ENCODE measurements around the gene IL1R2.

Gene IL1R2, protein sequence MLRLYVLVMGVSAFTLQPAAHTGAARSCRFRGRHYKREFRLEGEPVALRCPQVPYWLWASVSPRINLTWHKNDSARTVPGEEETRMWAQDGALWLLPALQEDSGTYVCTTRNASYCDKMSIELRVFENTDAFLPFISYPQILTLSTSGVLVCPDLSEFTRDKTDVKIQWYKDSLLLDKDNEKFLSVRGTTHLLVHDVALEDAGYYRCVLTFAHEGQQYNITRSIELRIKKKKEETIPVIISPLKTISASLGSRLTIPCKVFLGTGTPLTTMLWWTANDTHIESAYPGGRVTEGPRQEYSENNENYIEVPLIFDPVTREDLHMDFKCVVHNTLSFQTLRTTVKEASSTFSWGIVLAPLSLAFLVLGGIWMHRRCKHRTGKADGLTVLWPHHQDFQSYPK

DNA sequence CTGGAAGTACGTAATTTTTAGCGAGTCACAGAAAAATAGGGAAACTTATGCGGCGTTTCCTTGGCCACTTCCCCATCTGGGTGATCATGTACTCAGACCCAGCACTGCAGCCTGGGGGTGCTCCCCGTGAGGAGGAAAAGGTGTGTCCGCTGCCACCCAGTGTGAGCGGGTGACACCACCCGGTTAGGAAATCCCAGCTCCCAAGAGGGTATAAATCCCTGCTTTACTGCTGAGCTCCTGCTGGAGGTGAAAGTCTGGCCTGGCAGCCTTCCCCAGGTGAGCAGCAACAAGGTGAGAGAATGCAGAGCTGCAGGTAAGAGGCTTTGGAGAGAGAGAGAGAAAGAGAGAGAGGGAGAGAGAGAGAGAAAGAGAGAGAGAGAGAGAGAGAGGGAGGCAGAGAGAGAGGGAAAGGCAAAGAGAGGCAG is at the start of gene IL1R2:
TSS of gene IL1R2 (plus strand) at position 240 of the 425 bp plus-strand sequence. CDS start 16,616 bp downstream, outside the sequence.
- no peak within 1 kb of the TSS for H3K4me3 ChIP-seq (ENCODE audit: low read depth, low read length)

DNA sequence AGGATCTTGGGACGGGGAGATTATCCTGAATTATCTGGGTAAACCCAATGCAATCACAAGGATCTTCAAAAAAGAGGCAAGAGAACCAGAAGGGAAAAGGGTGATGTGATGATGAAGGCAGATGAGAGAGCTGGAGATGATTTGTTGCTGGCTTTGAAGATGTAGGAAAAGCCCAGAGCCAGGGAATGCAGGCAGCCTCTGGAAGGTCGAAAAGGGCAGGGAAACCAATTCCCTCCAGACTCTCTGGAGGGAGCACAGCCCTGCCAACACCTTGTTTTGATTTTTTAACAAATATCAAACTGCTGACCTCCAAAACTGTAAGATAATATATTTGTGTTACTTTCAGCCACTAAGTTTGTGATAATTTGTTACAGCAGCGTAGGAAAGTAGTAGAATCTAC is 48.9 kb upstream of the IL1R2 start:
- H3K4me3 ChIP-seq (ENCODE audit: low read depth, low read length) = no peak overlapping the region

DNA sequence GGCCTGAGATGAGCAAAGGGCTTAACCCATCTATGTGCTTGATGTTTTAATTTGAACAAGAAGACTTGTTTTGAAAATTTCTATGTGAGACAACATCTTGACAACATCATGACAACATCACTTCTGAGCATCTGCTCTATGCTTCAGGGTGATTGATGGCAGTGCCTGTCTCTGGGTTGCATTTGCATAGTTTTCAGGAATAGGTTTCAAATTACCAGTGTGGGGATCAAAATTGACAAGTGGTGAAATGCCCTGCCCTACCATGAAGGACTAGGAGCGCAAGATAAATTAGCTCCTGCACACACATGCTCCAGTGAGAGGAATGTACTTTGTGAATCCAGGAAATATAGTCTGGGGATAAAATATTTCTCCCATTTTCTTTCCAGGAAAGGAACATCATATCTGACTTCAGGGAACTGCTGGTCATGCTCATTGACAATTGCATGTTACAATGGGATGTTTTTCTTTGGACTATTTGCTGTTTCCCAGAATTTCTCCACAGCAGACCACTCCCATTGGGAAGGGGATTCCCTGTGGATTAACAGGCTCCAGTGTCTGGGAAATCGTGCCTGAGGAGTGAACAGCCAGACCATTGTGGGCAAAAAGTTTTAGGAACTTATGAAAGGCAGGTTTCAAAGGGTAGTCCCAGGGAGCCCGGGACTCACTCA is 45.3 kb upstream of the IL1R2 start:
- no peak overlapping the region for H3K4me3 ChIP-seq (ENCODE audit: low read depth, low read length)

DNA sequence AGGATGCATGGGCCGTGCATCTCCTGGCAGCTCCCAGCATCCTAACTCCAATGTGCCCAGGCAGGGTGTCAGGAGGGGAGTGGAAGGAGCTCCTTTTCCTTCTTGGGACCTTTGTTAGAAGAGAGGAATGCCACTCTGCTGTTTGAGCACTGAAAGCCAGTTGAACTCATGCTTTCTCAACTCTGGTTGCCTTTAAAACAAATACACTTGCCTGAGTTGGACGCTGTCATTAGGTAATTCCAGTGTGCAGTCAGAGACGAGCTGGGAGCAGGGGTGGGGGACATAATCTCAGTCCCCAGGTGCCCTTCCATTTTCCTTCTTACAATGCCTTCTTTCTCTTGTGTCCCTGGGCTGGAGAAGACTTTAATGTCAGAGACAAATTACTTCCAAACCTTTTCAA is 44.4 kb upstream of the IL1R2 start:
- no peak overlapping the region for H3K4me3 ChIP-seq (ENCODE audit: low read depth, low read length)

DNA sequence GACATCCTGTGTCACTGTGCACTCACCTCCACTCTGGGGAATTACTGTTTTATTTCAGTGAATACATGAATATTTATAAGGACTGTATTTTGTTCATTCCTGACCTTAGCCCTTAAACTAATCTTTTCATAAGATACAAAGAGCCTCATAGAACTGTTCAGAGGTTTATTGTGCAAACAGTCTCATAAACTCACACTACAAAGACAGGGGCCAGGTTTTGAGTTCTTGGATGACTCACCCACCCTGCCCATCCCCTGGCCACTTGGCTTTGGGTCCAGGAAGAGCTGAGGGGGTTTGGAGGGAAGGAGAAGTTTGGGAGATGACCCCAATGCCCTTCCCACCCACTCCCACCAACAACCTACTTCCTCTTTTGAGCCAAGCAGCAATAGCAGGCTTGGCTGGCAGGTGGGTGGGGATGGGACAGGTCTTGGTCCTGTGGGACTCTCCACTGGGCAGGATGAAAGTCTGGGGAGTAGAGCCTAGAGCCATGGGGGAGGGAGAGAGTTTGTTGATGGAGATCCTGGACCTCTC is 43.1 kb upstream of the IL1R2 start:
- no peak overlapping the region for H3K4me3 ChIP-seq (ENCODE audit: low read depth, low read length)

DNA sequence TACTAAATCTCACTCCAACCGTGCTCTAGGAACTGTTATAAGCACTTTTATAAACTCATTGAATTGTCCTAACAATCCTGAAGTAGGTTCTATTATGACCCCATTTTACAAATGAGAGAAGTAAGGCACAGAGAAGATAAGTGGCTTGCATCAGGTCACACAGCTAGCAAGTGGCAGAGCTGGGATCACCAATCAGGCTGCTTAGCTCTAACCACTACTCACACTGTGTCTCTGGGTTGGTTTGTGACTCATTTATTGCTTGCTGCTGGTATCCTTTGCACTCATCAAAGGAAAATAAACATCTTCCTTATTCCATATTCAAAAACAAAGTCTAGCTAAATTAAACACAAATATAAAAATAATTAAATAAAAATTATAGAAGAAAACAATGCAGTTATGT is 42.5 kb upstream of the IL1R2 start:
- H3K4me3 ChIP-seq (ENCODE audit: low read depth, low read length) = no peak overlapping the region

DNA sequence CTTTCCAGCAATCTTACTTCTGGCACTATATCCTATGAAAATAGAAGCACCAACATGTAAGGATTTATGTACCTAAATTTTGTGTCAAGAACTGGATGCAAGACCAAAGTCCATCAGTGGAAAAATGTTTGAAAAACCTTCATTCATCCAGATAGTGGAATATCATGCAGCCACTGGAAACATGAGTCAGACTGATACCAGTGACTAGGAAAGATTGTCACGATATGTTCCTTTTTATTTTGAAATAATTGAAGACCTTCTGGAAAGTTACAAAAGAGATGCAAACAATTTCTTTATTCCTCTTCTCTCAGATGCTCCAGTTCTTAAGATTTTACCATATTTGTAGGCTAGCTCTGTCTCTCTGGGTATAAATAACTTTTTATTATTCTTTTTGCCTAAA is 40.5 kb upstream of the IL1R2 start:
- no peak overlapping the region for H3K4me3 ChIP-seq (ENCODE audit: low read depth, low read length)

DNA sequence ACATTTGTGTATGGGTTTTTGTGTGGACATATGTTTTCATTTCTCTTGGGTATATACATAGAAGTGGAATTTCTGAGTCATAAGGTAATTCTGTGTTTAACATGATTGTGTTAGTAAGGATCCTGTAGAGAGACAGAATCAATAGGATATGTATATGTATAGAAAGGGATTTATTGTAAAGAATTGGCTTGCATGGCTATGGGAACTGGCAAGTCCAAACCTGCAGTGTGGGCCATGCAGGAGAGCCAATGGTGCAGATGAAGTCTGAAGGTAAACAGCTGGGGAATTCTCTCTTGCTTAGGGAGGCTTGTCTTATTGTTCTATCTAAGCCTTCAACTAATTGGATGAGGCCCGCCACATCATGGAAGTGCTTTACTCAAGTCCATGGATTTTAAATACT is 39.2 kb upstream of the IL1R2 start:
- H3K4me3 ChIP-seq (ENCODE audit: low read depth, low read length) = no peak overlapping the region

DNA sequence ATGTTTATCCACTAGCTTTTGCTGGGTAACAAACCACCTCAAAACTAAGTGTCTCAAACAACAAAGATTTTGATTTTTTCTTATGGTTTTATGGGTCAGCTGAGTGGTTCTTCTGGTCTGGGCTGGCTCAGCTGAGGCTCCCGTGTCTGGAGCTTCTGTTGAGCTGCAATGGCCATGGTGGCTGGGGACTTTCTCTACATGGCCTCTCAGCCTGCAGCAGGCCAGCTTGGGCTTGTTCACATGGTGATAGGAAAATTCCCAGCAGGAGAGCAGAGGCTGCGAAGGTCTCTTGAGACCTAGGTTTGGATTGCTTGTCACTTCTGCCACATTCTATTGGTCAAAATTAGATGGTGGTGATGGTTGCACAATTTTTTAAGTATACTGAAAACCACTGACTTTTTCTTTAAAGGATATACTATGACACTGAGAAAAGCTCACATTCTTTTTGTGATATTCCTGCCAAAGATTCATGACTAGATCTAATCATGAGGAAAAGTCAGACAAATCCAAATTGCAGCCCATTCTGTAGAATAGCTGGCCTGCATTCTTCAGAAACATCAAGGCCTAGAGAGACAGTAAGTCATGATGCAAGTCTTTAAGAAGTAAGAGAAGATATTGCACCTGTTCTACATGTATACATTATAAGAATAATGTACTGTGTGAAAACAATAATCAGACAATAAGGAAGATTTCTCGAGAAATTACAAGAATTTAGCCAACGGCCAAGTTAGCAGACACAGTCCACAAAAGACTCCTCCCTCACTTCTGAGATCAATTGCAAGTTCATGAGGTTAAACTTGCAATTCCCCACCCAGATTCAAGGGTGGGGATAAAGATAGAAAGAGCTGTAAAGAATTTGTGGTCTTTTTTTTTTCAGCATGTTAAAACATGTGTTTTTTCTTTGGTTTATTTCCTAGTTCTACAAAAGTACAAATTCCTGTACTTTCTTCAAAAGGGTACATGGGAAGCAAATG is 35.0 kb upstream of the IL1R2 start:
- no peak overlapping the region for H3K4me3 ChIP-seq (ENCODE audit: low read depth, low read length)

DNA sequence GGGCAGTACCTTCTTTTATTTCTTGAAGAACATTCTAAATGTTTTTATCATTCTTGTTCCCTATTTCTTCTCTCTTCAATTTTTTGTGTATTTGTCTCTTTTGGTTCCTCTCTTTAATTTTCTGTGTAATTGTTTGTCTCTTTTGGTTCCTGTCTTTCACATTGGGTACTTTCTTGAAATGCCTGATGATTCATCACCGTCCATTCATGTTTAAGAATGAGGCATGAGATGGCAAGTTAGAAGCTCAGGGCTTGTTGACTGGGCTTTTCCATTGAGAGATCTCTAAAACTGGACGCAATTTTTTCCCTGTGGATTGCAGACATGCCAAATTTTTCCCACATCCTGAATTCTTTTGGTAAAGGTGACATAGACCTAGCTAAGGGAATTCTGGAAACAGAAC is 33.7 kb upstream of the IL1R2 start:
- H3K4me3 ChIP-seq (ENCODE audit: low read depth, low read length) = no peak overlapping the region

DNA sequence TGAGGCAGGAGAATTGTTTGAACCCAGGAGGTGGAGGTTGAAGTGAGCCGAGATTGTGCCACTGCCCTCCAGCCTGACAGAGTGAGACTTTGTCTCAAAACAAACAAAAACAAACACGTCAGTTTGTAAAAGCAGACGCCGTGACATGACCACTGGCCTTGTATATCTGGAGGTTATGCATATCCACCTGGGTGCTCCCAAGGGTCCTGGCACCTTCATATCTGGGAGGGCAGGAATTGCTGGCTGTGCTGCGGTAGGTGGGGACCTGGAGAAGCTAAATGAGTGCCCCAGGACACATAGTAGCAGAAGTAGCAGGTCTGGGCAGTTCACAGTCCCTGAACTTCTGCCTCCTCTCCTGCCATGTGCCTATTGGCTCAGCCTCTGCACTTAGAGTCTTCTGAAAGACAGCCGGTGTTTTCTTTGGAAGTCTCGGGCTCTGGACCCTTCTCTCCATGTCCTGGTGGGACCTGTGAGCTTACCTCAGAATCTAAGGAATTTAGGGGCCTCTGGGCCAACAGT is 30.9 kb upstream of the IL1R2 start:
- H3K4me3 ChIP-seq (ENCODE audit: low read depth, low read length) = no peak overlapping the region

DNA sequence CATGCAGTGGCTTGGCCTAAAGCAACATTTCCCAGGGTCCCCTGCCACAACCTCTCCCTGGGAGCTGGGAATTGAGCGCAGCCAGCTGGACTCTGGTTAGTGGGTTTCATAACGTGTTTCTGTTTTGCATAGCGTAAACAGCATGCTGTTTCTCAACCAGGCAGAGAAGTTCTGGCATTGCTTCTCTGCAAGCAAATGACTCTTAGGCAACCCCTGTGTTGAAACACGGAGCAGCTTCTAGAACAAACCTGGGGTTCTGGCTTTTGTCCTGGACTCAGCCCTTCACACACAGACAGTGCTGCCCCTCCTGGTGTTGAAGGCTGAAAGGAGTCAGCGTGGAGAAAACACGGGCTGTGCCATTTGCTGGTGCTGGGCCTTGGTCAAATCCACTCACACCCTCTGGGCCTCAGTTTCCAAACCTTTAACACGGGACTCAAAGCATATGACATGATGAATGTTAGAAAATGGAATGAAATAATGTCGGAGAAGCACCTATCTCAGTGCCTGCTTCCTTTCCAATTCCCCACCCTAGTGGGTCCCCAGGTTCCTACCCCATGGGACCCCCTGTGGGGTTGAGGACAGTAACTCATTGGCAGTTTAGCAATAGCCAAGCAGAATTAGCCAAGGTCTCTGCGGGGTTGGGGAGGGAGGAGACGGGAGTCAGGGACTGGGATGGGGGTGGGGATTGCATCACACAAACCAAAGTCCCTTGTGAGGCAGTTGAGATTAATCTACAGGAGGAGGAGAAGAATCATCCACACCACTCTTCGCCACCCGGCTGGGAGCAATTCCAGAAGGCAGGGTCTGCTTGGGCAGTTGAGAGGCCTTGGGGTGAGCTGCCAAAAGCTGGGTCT is 30.2 kb upstream of the IL1R2 start:
- H3K4me3 ChIP-seq (ENCODE audit: low read depth, low read length) = no peak overlapping the region

DNA sequence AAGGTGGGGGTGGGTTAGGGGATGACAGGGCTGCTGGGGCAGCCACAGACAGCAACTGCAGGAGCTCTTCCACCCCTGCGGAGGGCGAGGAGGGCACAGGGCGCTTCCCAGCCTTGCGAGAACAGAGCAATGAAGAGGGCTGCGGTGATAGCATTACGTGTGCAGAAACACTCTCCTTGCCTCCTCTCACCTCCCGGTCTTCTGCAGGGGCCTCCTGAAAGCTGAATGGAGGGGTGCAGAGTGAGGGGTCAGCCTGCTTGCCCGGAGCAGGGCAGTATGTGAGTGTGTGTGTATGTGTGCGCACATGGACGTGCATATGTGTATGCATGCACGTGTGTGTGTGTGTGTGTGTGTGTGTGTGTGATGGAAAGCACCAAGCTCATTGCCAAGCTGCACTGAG is 29.5 kb upstream of the IL1R2 start:
- no peak overlapping the region for H3K4me3 ChIP-seq (ENCODE audit: low read depth, low read length)

DNA sequence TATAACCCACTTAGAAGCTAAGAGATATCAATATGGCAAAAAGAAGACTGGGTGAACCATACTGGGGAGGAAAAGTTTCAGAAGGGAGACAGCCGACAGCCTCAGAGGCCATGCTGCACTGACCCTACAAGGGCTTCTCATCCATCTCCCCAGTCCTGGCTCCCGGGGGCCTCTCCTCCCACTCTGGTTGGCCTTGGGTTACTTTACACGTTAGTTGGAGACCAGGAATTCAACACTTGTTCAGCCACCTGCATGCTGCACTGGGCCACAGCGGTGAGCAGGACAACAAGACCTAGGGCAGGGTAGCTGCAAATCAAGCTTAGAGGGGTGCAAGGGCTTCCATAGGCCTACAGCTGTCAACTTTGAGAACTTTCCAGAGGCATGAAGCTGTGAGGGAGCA is 28.6 kb upstream of the IL1R2 start:
- no peak overlapping the region for H3K4me3 ChIP-seq (ENCODE audit: low read depth, low read length)

DNA sequence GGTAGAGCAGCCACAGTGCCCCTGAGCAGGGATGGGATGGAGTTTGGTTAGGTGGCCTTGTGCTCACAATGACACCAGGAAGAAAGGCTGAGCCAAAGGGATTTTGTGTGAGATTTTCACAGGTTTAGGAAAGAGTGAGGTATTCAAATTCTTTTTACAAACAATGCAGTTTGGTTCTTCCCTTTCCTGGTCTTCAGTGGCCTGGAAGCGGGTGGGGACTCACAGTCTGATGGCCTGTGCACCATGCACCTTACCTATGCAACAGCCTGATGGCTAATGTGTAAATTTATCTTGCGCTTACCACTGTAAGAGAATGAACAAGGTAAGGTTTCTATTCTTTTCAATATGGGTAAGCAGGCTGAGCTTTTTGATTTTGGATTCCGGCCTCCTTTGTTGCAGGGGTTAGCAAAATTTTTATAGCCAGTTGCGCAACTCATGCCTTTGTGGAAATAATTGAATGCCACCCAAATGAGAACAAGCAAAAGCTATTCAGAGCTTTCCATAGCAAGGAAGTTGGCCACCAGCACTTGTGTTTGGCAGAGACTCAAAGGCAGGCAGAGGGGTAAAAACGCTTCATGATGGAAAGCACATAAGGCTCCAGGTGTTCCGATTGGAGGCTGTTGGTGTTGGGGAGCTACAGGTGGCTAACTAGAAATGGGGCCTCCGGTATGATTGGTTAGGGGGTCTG is 23.8 kb upstream of the IL1R2 start:
- no peak overlapping the region for H3K4me3 ChIP-seq (ENCODE audit: low read depth, low read length)

DNA sequence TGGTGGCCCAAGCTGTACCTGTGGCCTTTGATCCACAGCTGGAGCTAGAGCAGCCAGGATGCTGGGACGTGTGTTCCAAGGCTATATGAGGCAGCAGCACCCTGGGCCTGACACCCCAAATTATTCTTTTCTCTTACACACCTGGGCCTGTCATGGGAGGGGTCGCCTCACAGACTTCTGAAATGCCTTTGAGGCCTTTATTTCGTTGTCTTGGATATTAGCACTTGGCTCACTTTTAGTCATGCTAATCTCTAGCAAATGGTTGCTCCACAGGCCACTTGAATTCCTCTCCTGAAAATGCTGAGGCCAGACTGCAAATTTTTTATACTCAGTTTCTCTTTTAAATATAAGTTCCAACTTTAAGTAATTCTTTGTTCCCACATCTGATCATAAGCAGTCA is 22.0 kb upstream of the IL1R2 start:
- H3K4me3 ChIP-seq (ENCODE audit: low read depth, low read length) = no peak overlapping the region

DNA sequence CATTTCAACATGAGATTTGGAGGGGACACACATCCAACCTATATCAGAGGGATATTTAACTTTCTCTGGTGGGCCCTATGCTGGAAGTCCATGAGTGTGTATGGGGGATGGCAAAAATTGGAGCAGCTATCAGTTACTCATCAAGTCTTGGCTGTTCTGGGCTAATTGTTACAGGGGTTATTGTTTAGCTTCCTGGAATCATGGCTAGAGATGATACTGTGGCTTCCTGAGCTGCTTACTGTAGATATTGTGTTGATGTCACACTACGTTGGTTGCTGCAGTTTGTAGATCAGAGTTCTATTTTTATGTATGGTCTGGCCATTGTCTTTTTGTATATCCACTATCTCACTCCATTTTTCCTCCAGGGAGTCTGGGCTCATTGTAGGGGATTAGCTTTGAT is 20.9 kb upstream of the IL1R2 start:
- H3K4me3 ChIP-seq (ENCODE audit: low read depth, low read length) = no peak overlapping the region

DNA sequence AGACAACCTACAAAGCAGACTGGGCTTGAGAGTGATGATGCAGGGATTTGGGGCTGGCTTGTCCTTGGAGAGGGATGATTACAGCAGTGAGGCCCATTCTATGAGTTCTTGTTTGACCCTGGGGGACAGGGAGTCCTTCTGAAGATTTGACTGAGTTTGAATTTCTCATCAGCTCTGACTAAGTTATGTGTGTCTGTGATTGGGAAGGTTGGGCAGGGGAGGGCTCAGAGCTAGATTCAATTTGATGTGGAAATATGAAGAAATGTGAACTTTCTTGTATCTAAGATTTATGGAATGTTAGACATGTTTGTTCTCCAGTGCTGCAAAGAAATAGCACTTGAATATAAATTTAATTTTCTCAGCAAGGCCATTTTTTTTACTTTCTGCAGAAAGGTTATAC is 19.9 kb upstream of the IL1R2 start:
- no peak overlapping the region for H3K4me3 ChIP-seq (ENCODE audit: low read depth, low read length)

DNA sequence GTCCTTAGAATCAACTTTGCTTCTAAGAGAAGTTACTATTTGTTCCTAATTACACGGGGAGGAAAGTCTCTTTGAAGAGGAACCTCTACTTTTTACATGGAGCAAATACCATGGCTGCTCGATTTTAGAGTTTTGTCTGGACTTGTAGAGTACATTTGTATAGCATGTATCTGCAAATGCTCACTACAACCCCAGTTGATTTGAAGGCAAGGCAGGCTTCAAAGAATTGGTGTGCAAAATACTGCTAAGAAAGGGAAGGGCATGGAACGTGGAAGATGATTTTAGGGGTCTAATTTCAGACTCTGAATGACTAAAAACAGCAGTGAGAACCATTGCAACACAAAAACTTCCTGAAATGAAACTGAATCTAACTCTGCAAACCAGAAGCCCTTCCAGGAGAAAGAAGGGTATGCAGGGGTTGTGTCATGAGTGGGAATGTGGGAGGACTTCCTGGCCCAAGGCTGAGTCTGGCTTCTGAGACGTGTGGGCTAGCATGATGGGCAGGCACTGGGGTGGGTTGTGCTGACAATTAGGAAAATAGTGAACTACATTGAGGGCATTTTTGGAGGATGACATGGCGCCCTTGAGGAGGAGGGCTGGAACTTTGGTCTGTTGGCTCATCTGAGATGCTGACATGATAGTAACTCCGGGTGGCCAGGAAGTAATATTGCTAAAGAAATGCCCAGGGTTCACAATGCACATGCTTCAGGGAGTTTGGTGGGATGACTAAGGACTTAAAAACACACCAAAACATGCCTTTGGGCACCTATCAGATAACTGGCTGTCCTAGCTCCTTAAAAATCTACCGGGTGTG is 18.9 kb upstream of the IL1R2 start:
- no peak overlapping the region for H3K4me3 ChIP-seq (ENCODE audit: low read depth, low read length)

Measured in iPS-11a (cell line).